ENCODE data around the gene AFF2. TPM values are rescaled to one million over a fixed set of nuclear protein-coding genes. Genes with fewer than 3 reads are reported as not detected.

The AFF2 gene
- total RNA-seq, 1 donor from 2014 or later = 13.4 TPM

DNA sequence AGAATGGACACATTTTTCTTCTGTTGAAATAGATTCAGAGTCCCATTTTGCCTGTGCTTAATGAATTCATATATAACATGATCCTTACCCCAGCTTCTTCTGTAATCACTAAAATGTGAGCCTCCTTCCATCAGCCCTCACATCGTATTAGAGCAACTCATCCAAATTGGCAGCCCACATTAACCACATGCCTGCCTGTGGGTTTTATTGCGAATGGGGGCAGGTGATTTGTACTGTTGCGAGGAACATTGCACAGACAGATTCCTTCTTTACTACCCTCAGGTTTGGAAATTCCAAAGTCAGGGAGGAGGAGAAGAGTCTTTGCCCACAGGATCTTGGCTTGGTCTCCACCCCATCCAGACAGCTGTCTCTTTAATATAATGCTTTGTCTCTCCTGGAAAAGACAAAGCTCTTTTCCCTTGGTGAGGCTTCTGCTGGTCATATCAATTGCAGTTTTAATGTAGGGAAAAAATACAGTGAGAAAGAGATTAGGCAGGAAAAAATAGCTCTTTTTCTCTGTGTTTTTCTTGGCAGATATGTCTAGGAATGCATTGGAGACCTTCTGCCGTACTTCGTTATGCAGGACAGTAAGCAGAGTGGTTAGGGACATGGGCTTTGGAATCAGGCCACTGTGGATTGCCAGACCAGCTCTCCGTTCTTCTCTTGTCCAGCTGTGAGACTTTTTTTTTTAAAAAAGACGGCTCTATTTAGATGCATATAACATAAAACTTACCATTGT lies 371.2 kb downstream of the AFF2 start:
- no peak for ATAC-seq
- intact Hi-C loops (cut with DNase I) = no loop called here
- H3K27me3 ChIP-seq = no peaks in the 10 kb centered on the region
- no peak for DNase-seq
- H3K27ac ChIP-seq = no peak overlapping the region
- no peaks in the 10 kb centered on the region for H3K9me3 ChIP-seq
- no peak overlapping the region for H3K4me3 ChIP-seq
- TF ChIP-seq, protein P1, sequence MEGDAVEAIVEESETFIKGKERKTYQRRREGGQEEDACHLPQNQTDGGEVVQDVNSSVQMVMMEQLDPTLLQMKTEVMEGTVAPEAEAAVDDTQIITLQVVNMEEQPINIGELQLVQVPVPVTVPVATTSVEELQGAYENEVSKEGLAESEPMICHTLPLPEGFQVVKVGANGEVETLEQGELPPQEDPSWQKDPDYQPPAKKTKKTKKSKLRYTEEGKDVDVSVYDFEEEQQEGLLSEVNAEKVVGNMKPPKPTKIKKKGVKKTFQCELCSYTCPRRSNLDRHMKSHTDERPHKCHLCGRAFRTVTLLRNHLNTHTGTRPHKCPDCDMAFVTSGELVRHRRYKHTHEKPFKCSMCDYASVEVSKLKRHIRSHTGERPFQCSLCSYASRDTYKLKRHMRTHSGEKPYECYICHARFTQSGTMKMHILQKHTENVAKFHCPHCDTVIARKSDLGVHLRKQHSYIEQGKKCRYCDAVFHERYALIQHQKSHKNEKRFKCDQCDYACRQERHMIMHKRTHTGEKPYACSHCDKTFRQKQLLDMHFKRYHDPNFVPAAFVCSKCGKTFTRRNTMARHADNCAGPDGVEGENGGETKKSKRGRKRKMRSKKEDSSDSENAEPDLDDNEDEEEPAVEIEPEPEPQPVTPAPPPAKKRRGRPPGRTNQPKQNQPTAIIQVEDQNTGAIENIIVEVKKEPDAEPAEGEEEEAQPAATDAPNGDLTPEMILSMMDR (IDR thresholded peaks at IDR 0.05) = no peak
- no peaks in the 10 kb centered on the region for H3K36me3 ChIP-seq
- H3K4me1 ChIP-seq = no peaks in the 10 kb centered on the region

DNA sequence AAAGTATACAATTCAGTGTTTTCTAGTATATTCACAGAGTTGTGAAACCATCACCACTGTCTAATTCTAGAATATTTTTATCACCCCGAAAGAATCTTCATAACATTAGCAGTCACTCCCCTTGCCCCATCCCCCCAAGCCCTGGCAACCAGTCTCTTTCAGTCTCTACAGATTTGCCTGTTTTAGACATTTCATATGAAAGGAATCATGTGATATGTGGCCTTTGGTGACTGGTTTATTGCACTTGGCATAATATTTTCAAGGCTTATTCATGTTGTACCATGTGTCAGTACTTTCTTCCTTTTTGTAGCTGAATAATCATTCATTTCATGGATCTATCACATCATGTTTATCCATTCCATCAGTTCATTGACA lies 371.7 kb downstream of the AFF2 start:
- Histone ChIP-seq H3K9me3 (no peaks in the 10 kb centered on the region), H3K27me3 (no peaks in the 10 kb centered on the region), H3K36me3 (no peaks in the 10 kb centered on the region), H3K4me3 (no peak overlapping the region), H3K27ac (no peak overlapping the region), H3K4me1 (no peaks in the 10 kb centered on the region)
- DNase-seq (no peak), ATAC-seq (no peak)
- TF ChIP-seq, protein P1 (IDR thresholded peaks at IDR 0.05) = no peak
- intact Hi-C loops (cut with DNase I) = no loop called here

DNA sequence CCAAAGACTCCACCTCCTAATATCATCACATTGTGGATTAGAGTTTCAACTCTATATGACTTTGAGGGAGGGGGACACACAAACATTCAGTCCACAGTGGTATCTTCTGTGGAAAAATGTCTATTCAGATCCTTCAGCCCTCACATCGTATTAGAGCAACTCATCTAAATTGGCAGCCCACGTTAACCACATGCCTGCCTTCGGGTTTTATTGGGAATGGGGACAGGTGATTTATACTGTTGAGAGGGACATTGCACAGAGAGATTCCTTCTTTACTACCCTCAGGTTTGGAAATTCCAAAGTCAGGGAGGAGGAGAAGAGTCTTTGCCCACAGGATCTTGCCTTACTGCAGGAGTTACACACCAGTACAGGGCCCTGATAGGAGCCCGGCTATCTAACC lies 372.5 kb downstream of the AFF2 start:
- DNase-seq = no peak
- TF ChIP-seq, protein P1 (IDR thresholded peaks at IDR 0.05) = no peak
- Histone ChIP-seq H3K27me3 (no peaks in the 10 kb centered on the region), H3K4me1 (no peaks in the 10 kb centered on the region), H3K27ac (no peak overlapping the region), H3K9me3 (no peaks in the 10 kb centered on the region), H3K4me3 (no peak overlapping the region), H3K36me3 (no peaks in the 10 kb centered on the region)
- ATAC-seq = no peak
- intact Hi-C loops (cut with DNase I) = no loop called here

DNA sequence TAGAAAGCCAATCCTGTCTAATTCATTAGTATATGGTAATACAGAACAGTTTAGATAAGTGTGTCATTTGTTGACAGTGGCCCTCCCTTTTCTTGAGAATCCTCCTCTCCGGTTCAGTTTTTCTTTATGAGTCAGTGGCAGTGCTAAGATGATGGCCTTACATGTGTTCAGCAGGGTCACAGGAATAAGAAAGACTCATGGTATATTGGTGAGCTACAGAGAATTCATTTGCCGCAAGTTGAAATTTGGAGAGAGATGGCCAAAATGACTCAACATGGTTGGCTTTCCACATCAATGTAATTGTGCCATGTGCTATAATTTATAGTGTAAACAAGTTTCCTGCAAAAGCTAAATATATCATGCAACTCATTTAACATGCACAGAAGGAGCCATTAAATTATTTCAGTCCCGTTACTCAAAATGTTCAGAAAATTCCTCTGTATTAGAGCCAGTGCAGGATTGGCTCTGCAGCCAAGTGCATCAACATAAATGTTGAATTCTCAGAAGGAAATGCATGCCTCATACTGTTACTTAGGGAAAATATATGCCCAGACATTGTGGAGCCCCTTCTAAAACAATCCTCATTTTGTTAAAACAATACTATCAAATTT lies 374.3 kb downstream of the AFF2 start:
- intact Hi-C loops (cut with DNase I) = no loop called here
- no peaks in the 10 kb centered on the region for H3K9me3 ChIP-seq
- H3K27me3 ChIP-seq = no peaks in the 10 kb centered on the region
- ATAC-seq (no peak), DNase-seq (no peak)
- no peaks in the 10 kb centered on the region for H3K36me3 ChIP-seq
- H3K27ac ChIP-seq = no peak overlapping the region
- TF ChIP-seq, protein P1 (IDR thresholded peaks at IDR 0.05) = no peak
- H3K4me3 ChIP-seq = no peak overlapping the region
- H3K4me1 ChIP-seq = no peaks in the 10 kb centered on the region

DNA sequence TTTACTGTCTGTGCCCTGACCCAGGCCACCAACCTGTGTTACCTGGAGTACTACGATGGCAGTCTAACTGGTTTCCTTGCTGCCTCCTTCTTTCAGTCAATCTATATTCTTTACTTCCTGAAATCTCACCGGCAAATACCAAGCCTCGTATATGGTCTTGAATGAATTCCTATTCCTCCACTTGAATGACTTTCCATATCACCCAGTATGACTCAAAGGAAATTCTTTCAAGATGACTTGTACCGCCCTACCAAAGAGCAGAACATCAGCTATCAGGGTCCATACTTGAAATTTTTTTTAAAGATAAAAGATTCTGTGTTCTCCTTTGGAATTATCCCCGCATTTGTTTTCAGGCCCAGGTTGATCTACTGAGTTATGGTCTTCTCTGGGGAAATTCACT lies 378.0 kb downstream of the AFF2 start:
- H3K27ac ChIP-seq = no peak overlapping the region
- no peak for ATAC-seq
- no peaks in the 10 kb centered on the region for H3K4me1 ChIP-seq
- TF ChIP-seq, protein P1 (IDR thresholded peaks at IDR 0.05) = no peak
- H3K27me3 ChIP-seq = no peaks in the 10 kb centered on the region
- no peak overlapping the region for H3K4me3 ChIP-seq
- intact Hi-C loops (cut with DNase I) = no loop called here
- no peaks in the 10 kb centered on the region for H3K9me3 ChIP-seq
- DNase-seq = no peak
- H3K36me3 ChIP-seq = no peaks in the 10 kb centered on the region

Measured in upper lobe of right lung (tissue), 1 donor.